ENCODE results near the gene GPR132.

GRCh38 chr14:105052110-105052458 is 13.1 kb downstream of the GPR132 start:
- TF ChIP-seq CTCF (IDR thresholded peaks at IDR 0.05) (no peak), POLR2A (IDR thresholded peaks at IDR 0.05) (no peak), POLR2AphosphoS5 (IDR thresholded peaks at IDR 0.05) (no peak), EP300 (IDR thresholded peaks at IDR 0.05) (no peak)
